Measurements from ENCODE around the gene HMGB1. TPM values are rescaled to one million over a fixed set of nuclear protein-coding genes. Genes with fewer than 3 reads are reported as not detected.
A peak's percentile ranks its signal among the peaks of the same experiment; 100 is the strongest.

HMGB1 gene
- total and polyA plus RNA-seq, 2 of the 13 experiments (the other 11 are each of a cell fraction or from before 2014, with no cell fraction given) = 115 to 584 TPM

GRCh38 chr13:30463787-30464495, 1.8 kb downstream of the HMGB1 start (continued):
- TF ChIP-seq CREB3 (CRISPR knock-in tag; IDR thresholded peaks at IDR 0.05) (0 out of 2 replicates have a peak, but pooled peaks have one; percentile 38), ZNF740 (CRISPR knock-in tag; IDR thresholded peaks at IDR 0.05) (peak; percentile 79), SNAPC2 (CRISPR knock-in tag; IDR thresholded peaks at IDR 0.05) (peak; percentile 47; the same call in 1 of the 2 replicates), ZBTB43 (CRISPR knock-in tag; conservative IDR thresholded peaks at IDR 0.05) (no peak), ZBTB10 (CRISPR knock-in tag; IDR thresholded peaks at IDR 0.05; ENCODE audit: borderline replicate concordance) (peak; percentile 73; the same call in 1 of the 2 replicates), ASH2L (IDR thresholded peaks at IDR 0.05; ENCODE audit: insufficient read length, low read depth, low read length) (peak; percentile 75), ZHX2 (IDR thresholded peaks at IDR 0.05; ENCODE audit: low read depth) (no peak), ZHX2 (CRISPR knock-in tag; IDR thresholded peaks at IDR 0.05; ENCODE audit: borderline replicate concordance) (peak; percentile 33; the same call in 1 of the 2 replicates), ZBTB37 (CRISPR knock-in tag; IDR thresholded peaks at IDR 0.05) (no peak), ZNF230 (CRISPR knock-in tag; IDR thresholded peaks at IDR 0.05) (0 out of 2 replicates have a peak, but pooled peaks have one; percentile 25), KLF11 (CRISPR knock-in tag; IDR thresholded peaks at IDR 0.05) (no peak), HDAC1 (CRISPR knock-in tag; IDR thresholded peaks at IDR 0.05) (peak; percentile 43), POLR2A (IDR thresholded peaks at IDR 0.05; ENCODE audit: insufficient read depth in 1 of 2, low read depth in 2 of 2, low read length in 2 of 2) (peak in 1 of 2 experiments; percentile 54; a peak in 2 of 4 replicates), CENPBD1 (CRISPR knock-in tag; IDR thresholded peaks at IDR 0.05; ENCODE audit: borderline replicate concordance, low read depth) (no peak)

All from HepG2 (cell line).